ENCODE data around the gene NAALADL2. TPM values are rescaled to one million over a fixed set of nuclear protein-coding genes. Genes with fewer than 3 reads are reported as not detected.
A peak's percentile ranks its signal among the peaks of the same experiment; 100 is the strongest.
"Not testable (repeated sequence)": the region's sequence is repeated elsewhere in the genome, so short reads cannot be mapped to it uniquely, and the experiment has no call there.

The NAALADL2 gene
- total and polyA plus RNA-seq, 7 donors, result 0.56 to 3.3 (median 1.6) TPM

GRCh38 chr3:175129571-175129970 is 270.4 kb downstream of the NAALADL2 start:
- intact Hi-C loops (cut with DNase I), result no loop called here

GRCh38 chr3:175131866-175132265 is 272.7 kb downstream of the NAALADL2 start:
- H3K4me3 ChIP-seq; H3K27me3 ChIP-seq (ENCODE audit: insufficient read depth in 3 of 3, low read length in 2 of 3); H3K27ac ChIP-seq; intact Hi-C loops (cut with DNase I); H3K4me1 ChIP-seq; H3K9me3 ChIP-seq; DNase-seq; ATAC-seq; H3K36me3 ChIP-seq (ENCODE audit: insufficient read depth in 1 of 2, low read depth in 1 of 2): not testable (repeated sequence)
- WGBS, 3 donors, result 90 to 96% (median 95%) methylated on average over 2 to 14 of the region's 28 CpGs

More at GRCh38 chr3:175129571-175129970, 270.4 kb downstream of the NAALADL2 start:
- Histone ChIP-seq H3K27ac (no peak overlapping the region), H3K27me3 (ENCODE audit: insufficient read depth in 3 of 3, low read length in 2 of 3) (no peaks in the 10 kb centered on the region), H3K4me3 (no peak overlapping the region), H3K9me3 (peaks cover 4% of the 10 kb centered on the region), H3K4me1 (no peaks in the 10 kb centered on the region), H3K36me3 (ENCODE audit: insufficient read depth in 1 of 2, low read depth in 1 of 2) (no peaks in the 10 kb centered on the region)
- WGBS, 3 donors, result 62 to 92% (median 89%) methylated on average over 2 of the region's 2 CpGs
- ATAC-seq (no peak), DNase-seq (no peak)
- no peak for TF ChIP-seq CTCF (IDR thresholded peaks at IDR 0.05)

- H3K4me1 ChIP-seq; H3K27ac ChIP-seq; H3K9me3 ChIP-seq; ATAC-seq; H3K4me3 ChIP-seq; intact Hi-C loops (cut with DNase I); H3K27me3 ChIP-seq (ENCODE audit: insufficient read depth in 3 of 3, low read length in 2 of 3); H3K36me3 ChIP-seq (ENCODE audit: insufficient read depth in 1 of 2, low read depth in 1 of 2): not testable (repeated sequence)
- DNase-seq, result peak in 1 of 2 donors; percentile 39
- 88 to 98% (median 97%) methylated on average over 14 to 26 of the region's 28 CpGs for WGBS, 3 donors
Measured at GRCh38 chr3:175132706-175133105, 273.6 kb downstream of the NAALADL2 start.

- DNase-seq, result no peak
- no peak overlapping the region for H3K4me3 ChIP-seq
- ATAC-seq, result no peak
- no peaks in the 10 kb centered on the region for H3K27me3 ChIP-seq (ENCODE audit: insufficient read depth in 3 of 3, low read length in 2 of 3)
- H3K36me3 ChIP-seq (ENCODE audit: insufficient read depth in 1 of 2, low read depth in 1 of 2), result no peaks in the 10 kb centered on the region
- TF ChIP-seq CTCF (IDR thresholded peaks at IDR 0.05), result no peak
- no peaks in the 10 kb centered on the region for H3K9me3 ChIP-seq
- no peak overlapping the region for H3K27ac ChIP-seq
- intact Hi-C loops (cut with DNase I), result no loop called here
- 94 to 96% (median 96%) methylated on average over 2 of the region's 2 CpGs for WGBS, 3 donors
- no peaks in the 10 kb centered on the region for H3K4me1 ChIP-seq
Measured at GRCh38 chr3:175144368-175144767, 285.2 kb downstream of the NAALADL2 start.

GRCh38 chr3:175146258-175146657 is 287.1 kb downstream of the NAALADL2 start:
- no peaks in the 10 kb centered on the region for H3K36me3 ChIP-seq (ENCODE audit: insufficient read depth in 1 of 2, low read depth in 1 of 2)
- TF ChIP-seq CTCF (IDR thresholded peaks at IDR 0.05), result no peak
- H3K4me1 ChIP-seq, result no peaks in the 10 kb centered on the region
- no peaks in the 10 kb centered on the region for H3K27me3 ChIP-seq (ENCODE audit: insufficient read depth in 3 of 3, low read length in 2 of 3)
- ATAC-seq (no peak), DNase-seq (no peak)
- intact Hi-C loops (cut with DNase I), result no loop called here
- no peak overlapping the region for H3K27ac ChIP-seq
- H3K4me3 ChIP-seq, result no peak overlapping the region
- 89 to 95% (median 91%) methylated on average over 1 of the region's 1 CpG for WGBS, 3 donors
- H3K9me3 ChIP-seq, result no peaks in the 10 kb centered on the region

GRCh38 chr3:175149675-175150074 is 290.5 kb downstream of the NAALADL2 start:
- DNase-seq (no peak), ATAC-seq (peak in 2 of 4 donors; percentile 44 to 54)
- H3K4me1 ChIP-seq, result no peaks in the 10 kb centered on the region
- intact Hi-C loops (cut with DNase I), result no loop called here
- no peak overlapping the region for H3K4me3 ChIP-seq
- no peaks in the 10 kb centered on the region for H3K36me3 ChIP-seq (ENCODE audit: insufficient read depth in 1 of 2, low read depth in 1 of 2)
- H3K27me3 ChIP-seq (ENCODE audit: insufficient read depth in 3 of 3, low read length in 2 of 3), result no peaks in the 10 kb centered on the region
- H3K9me3 ChIP-seq, result no peaks in the 10 kb centered on the region
- 10 to 17% (median 12%) methylated on average over 4 of the region's 4 CpGs for WGBS, 3 donors
- TF ChIP-seq CTCF (IDR thresholded peaks at IDR 0.05), result no peak
- no peak overlapping the region for H3K27ac ChIP-seq

Data from psoas muscle (tissue), 8 donors.